Tibial artery (tissue), 4 donors: Measurements from ENCODE around the gene SYNDIG1.

ENCODE experiments used
- DNase-seq, 2 donors: peaks; one replicate each; pipeline ENCODE4 v3.0.0-alpha.2; 2019
- H3K27ac ChIP-seq, 2 donors: fragments of 200-600 bp; sonication (generic) in 1 of 2; 1 replicate in 1 of 2; 2 replicates in 1 of 2; pipeline ENCODE4 v1.5.1; 2018 to 2019; ENCODE audit warnings: mild to moderate bottlenecking in 1 of 2
- H3K27me3 ChIP-seq, 2 donors: fragments of 200-600 bp; sonication (generic) in 1 of 2; one replicate each; pipeline versions ENCODE4 v1.5.1 to v1.6.0; 2016 to 2019
- H3K36me3 ChIP-seq, 3 donors: fragments of 200-600 bp; sonication (generic) in 2 of 3; one replicate each; pipeline ENCODE4 v1.5.1; 2016 to 2019; ENCODE audit warnings: mild to moderate bottlenecking in 2 of 3
- H3K4me1 ChIP-seq, 4 donors: fragments of 200-600 bp; sonication (generic) in 2 of 4; 1 replicate in 3 of 4; 2 replicates in 1 of 4; pipeline ENCODE4 v1.5.1; 2016 to 2019
- H3K4me3 ChIP-seq, 2 donors: fragments of 200-600 bp; sonication (generic) in 1 of 2; 1 replicate in 1 of 2; 2 replicates in 1 of 2; pipeline ENCODE4 v1.5.1; 2018 to 2019; ENCODE audit warnings: mild to moderate bottlenecking in 2 of 2
- H3K9me3 ChIP-seq, 3 donors: fragments of 200-600 bp; sonication (generic) in 1 of 3; one replicate each; pipeline ENCODE4 v1.5.1; 2016 to 2019
- intact Hi-C: fragments of 100-400 bp; cut with DNase I; formaldehyde crosslinking; loops from one replicate; pipeline ENCODE4 v1.15.0; 2023; ENCODE audit warnings: low total_unique reads
- TF ChIP-seq, protein P1 (sequence below), 2 experiments: fragments of 200-600 bp in 1 of 2; fragments of 450-650 bp in 1 of 2; IDR thresholded peaks; one replicate each; pipeline ENCODE4 v1.5.1; 2017 to 2019; ENCODE audit warnings: antibody characterized with exemption in 2 of 2, mild to moderate bottlenecking in 1 of 2, moderate library complexity in 1 of 2

SYNDIG1 gene

GRCh38 chr20:24460712-24461111 is 8.7 kb upstream of the SYNDIG1 start:
- Histone ChIP-seq H3K4me1 (peaks cover 0 to 7% (median 3%) of the 10 kb centered on the region in 4 donors), H3K4me3 (no peak overlapping the region), H3K36me3 (no peaks in the 10 kb centered on the region), H3K27me3 (peaks cover 0 to 12% of the 10 kb centered on the region in 2 donors), H3K27ac (no peak overlapping the region), H3K9me3 (no peaks in the 10 kb centered on the region)
- intact Hi-C loops, result no loop called here
- TF ChIP-seq, protein P1, sequence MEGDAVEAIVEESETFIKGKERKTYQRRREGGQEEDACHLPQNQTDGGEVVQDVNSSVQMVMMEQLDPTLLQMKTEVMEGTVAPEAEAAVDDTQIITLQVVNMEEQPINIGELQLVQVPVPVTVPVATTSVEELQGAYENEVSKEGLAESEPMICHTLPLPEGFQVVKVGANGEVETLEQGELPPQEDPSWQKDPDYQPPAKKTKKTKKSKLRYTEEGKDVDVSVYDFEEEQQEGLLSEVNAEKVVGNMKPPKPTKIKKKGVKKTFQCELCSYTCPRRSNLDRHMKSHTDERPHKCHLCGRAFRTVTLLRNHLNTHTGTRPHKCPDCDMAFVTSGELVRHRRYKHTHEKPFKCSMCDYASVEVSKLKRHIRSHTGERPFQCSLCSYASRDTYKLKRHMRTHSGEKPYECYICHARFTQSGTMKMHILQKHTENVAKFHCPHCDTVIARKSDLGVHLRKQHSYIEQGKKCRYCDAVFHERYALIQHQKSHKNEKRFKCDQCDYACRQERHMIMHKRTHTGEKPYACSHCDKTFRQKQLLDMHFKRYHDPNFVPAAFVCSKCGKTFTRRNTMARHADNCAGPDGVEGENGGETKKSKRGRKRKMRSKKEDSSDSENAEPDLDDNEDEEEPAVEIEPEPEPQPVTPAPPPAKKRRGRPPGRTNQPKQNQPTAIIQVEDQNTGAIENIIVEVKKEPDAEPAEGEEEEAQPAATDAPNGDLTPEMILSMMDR (IDR thresholded peaks at IDR 0.05), result no peak
- DNase-seq, result no peak

DNA sequence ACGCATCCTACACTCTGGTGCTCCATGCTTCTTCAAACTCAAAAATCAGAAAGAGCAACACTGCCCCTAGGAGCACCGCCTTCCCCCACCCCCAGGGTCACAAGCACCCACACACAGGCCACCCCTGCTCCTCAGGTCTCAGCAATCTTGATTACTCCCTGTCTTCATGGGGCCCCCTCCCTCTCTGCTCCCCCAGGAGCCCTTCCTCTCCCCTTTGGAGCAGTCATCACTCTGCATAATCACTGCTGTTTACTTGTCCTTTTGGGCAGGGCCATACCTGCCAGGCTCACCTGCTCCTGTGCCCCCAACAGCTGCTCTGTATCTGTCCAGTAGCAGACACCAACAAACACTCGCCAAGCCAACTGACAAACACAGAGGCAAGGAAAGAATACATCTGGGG is 7.6 kb upstream of the SYNDIG1 start:
- Histone ChIP-seq H3K9me3 (no peaks in the 10 kb centered on the region), H3K27me3 (peaks cover 0 to 2% of the 10 kb centered on the region in 2 donors), H3K4me3 (no peak overlapping the region), H3K27ac (no peak overlapping the region), H3K4me1 (peaks cover 0 to 13% (median 4%) of the 10 kb centered on the region in 4 donors), H3K36me3 (no peaks in the 10 kb centered on the region)
- intact Hi-C loops, result no loop called here
- TF ChIP-seq, protein P1 (IDR thresholded peaks at IDR 0.05), result no peak
- DNase-seq, result no peak

DNA sequence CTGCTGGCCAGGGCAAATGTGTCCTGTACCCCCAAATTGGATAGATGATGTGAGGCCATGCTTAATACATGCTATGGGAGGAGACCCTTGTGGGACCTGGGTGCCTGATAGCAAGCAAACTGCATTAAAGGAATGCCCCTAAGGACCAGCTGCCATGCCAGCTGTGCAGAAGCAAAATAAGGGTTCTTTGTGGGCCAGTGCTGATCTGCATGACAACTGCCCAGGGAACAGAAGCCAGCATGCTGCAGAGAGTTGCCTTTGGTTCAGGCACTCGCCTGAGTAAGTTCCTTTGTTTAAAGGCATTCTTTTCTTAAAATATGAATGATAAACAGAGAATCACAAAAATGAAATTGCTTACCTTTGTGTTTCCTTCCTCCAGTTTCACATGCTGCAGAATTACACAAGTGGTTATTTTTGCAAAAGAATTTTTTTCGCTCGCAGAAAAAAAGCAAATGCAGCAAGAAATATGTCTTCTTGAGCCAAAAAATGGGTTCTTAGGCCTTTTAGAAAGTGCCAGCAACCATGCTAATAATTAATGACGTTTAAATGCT is 6.9 kb upstream of the SYNDIG1 start:
- Histone ChIP-seq H3K27me3 (no peaks in the 10 kb centered on the region), H3K4me3 (no peak overlapping the region), H3K36me3 (no peaks in the 10 kb centered on the region), H3K27ac (no peak overlapping the region), H3K4me1 (peaks cover 0 to 13% (median 4%) of the 10 kb centered on the region in 4 donors), H3K9me3 (no peaks in the 10 kb centered on the region)
- TF ChIP-seq, protein P1 (IDR thresholded peaks at IDR 0.05), result no peak
- DNase-seq, result no peak
- intact Hi-C loops, result no loop called here

DNA sequence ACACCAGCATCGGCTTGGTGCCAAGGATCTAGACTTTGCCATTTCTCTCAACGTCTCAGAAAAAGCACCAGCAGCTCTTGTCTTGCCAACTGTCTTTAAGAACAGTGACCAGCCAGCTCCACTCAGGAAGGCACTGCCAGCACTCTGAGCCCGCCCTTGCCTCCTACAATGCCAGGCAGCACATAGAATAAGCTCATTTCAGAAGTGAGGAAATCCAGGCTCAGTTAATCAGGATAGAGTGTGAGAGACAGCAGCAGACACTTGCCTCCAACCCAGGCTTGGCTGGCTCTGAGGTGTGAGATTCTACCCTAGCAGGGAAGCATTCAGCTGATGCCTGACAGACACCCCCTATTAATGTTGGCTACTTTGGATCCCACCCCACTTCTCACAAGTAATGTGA is 4.3 kb upstream of the SYNDIG1 start:
- no peaks in the 10 kb centered on the region for H3K9me3 ChIP-seq
- no peak overlapping the region for H3K4me3 ChIP-seq
- no peaks in the 10 kb centered on the region for H3K36me3 ChIP-seq
- intact Hi-C loops, result no loop called here
- peaks cover 0 to 16% (median 8%) of the 10 kb centered on the region in 4 donors for H3K4me1 ChIP-seq
- H3K27me3 ChIP-seq, result no peaks in the 10 kb centered on the region
- no peak for DNase-seq
- H3K27ac ChIP-seq, result peak overlapping the region in 1 of 2 donors; percentile 48
- TF ChIP-seq, protein P1 (IDR thresholded peaks at IDR 0.05), result no peak

DNA sequence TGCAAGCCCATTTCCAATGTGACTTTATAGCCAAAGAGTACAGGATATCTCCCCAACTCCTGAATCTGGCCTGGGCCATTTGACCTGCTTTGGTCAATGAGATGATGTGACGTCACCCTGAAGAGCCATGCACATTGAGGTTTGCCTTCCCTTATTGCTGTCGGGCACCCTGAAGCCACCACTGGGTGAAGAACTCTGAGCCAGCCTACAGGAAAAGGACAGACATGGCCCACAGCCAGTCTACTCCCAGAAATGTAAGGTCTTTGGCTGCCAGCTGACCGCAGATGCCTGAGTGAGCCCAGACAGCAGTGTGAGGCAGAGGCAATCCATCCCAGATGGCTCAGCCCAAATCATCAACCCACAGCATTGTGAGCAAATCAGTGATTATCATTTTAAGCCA is 3.7 kb upstream of the SYNDIG1 start:
- peak; percentile 39 to 80 for DNase-seq
- H3K4me3 ChIP-seq, result no peak overlapping the region
- TF ChIP-seq, protein P1 (IDR thresholded peaks at IDR 0.05), result no peak
- peaks cover 0 to 22% (median 13%) of the 10 kb centered on the region in 4 donors for H3K4me1 ChIP-seq
- intact Hi-C loops, result no loop called here
- no peaks in the 10 kb centered on the region for H3K9me3 ChIP-seq
- H3K27me3 ChIP-seq, result no peaks in the 10 kb centered on the region
- H3K36me3 ChIP-seq, result no peaks in the 10 kb centered on the region
- H3K27ac ChIP-seq, result peak overlapping the region in 1 of 2 donors; percentile 48
